Islet precursor cell (in vitro differentiated cells): Measurements from ENCODE around the gene RUFY3.

Experiments used
- DNase-seq: peaks from one replicate; pipeline ENCODE4 v3.0.0-alpha.2; 2018

The RUFY3 gene

GRCh38 chr4:70844180-70844579 lies 122.4 kb downstream of the RUFY3 start:
- no peak for DNase-seq

DNA sequence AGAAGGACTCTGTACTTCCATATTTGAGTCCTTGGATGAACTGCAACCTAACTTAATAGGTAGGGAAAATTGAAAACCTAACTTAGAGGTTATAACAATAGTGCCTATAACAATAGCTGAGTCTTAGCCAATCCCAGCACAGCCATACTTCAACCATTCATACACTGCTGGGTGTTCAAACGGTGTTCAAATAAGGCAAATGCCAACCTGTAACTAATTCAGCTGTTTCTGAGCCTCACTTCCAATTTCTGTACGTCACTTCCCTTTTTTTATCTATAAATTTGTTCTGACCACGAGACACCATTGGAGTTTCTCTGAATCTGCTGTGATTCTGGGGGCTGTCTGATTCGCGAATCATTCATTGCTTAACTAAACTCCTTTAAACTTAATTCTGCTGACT lies 127.5 kb downstream of the RUFY3 start:
- DNase-seq: no peak

- no peak for DNase-seq
Observed at GRCh38 chr4:70855464-70855863, 133.7 kb downstream of the RUFY3 start.
